Measurements from ENCODE around the gene TARBP2. TPM values are rescaled to one million over a fixed set of nuclear protein-coding genes. Genes with fewer than 3 reads are reported as not detected.
A peak's percentile ranks its signal among the peaks of the same experiment; 100 is the strongest.

Gene TARBP2
- total RNA-seq, 1 experiment from 2014 or later, result 80.5 TPM

DNA sequence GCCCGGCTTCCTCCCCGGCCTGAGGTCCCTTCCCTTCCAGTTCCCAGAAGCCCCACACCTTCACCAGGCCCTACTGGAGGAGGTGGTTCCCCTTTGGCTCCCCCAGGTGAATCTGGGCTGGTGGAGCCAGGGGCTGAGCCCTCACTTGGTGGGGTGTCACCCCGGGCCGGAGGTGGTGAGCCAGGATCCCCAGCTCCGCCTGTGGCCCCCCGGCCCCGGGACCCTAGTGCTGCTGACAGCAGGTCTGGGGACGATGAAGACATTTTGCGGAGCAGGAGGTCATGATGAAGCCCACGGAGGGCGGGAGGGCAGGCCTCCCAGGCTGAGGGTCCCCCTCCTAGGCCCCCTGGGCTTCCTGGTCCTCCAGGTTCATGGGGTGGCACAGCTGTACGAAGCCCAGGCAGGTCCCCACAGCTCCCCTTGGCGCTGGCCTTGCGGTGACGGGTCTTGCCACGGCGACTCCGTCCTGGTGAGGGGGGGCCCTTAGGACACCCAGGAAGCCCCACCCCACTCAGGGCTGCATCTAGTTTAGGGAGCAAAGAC is 18.4 kb upstream of the TARBP2 start:
- peaks cover 34% of the 10 kb centered on the region for H3K36me3 ChIP-seq (replicated peaks; ENCODE audit: control insufficient read depth, insufficient read depth, low read length)
- peak; percentile 60 for DNase-seq
- no peaks in the 10 kb centered on the region for H3K27me3 ChIP-seq (ENCODE audit: control insufficient read depth, insufficient read depth, low read length)
- H3K4me3 ChIP-seq (ENCODE audit: insufficient read depth, low read depth, low read length), result no peak overlapping the region

DNA sequence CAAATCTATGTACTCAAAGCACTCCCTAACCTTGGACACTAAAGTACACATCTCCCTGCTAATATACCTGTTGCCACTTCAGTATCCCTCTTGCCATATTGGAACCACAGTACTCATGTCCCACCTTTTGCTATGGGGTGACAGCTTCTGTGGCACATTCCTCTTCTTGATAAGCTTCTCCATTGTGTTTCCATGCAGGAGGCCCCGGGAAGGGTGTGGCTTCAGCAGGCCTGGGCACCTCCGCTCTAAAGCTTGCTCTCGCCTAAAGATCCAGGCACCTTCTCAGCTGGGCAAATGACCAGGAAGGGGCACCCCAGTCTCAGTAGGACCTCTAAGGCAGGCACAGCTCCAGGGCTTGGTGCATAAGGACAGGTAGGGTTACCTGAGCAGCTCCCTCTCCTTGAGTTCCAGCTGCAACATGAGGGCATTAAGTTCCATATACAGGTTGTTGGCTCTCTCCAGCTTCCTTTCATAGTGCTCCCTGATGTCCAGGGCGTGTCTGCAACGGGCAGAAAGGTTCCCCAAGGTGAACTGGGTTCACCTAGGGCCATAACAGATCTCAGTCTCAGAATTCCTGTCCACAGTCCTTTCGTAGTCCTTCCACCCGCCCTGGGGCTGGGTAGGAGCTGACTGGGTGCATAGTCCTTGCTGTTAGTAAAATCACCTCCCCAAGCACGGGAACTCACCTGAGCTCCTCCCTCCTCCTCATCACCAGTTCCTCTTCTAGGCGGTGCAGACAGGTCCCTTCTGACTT is 17.7 kb upstream of the TARBP2 start:
- Histone ChIP-seq H3K36me3 (replicated peaks; ENCODE audit: control insufficient read depth, insufficient read depth, low read length) (peaks cover 32% of the 10 kb centered on the region), H3K4me3 (ENCODE audit: insufficient read depth, low read depth, low read length) (no peak overlapping the region), H3K27me3 (ENCODE audit: control insufficient read depth, insufficient read depth, low read length) (no peaks in the 10 kb centered on the region)
- DNase-seq, result peak; percentile 59

DNA sequence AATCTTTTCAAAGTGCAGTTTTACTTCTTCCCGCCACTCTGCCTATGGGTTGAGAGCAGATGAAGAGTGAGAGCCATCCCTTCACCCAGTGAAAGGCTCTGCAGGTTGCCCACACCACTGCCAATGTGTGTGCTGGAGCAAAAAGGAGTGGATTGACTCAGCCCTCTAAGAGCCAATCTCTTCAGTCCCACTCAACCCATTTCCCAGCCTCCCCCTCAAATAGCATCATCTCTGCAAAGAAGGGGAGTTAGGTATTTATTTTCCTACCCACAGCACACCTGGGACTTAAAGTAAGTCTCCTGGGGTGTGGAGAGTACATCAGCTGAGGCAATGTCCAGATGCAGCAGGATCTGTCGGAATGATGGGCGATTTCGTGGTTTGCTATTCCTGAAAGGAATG is 17.1 kb upstream of the TARBP2 start:
- Histone ChIP-seq H3K27me3 (ENCODE audit: control insufficient read depth, insufficient read depth, low read length) (no peaks in the 10 kb centered on the region), H3K36me3 (replicated peaks; ENCODE audit: control insufficient read depth, insufficient read depth, low read length) (peaks cover 29% of the 10 kb centered on the region), H3K4me3 (ENCODE audit: insufficient read depth, low read depth, low read length) (no peak overlapping the region)
- no peak for DNase-seq

DNA sequence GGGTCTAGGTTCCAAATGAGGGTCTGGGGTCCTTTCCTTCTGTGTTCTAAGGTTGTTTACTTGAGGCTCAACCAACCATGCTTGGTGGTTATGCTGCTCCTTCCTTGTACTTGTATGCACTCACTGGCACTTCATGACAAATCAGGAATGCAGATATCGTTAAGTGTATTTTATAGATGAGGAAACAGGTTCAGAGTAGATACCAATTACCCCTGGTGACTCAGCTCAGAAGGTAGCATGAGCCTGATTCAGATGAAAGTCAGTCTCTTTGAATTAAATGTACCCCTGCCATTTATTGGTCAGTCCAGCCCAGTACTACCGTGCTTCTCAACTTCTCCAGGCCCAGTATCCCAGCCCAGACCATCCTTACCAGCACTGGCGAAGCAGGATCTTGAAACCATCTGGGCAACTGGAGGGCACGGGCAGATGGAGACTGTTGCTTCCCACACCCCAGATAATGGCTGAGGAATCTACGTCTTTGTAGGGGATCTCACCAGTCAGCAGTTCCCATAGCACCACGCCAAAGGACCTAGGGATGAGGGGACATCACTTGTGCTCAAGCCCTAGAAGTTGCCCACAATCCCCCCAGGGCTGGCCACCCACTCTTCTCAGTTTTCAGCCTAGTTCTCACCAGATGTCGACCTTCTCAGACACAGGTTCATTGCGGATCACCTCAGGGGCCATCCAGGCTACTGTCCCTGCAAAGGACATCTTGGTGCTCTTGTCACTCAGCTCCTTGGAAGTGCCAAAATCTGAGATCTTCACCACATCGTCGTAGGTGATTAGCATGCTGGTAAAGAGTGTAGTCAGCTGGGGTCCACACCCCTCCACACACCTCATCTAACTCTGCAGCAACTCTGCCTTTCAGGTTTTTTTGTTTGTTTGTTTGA is 16.2 kb upstream of the TARBP2 start:
- Histone ChIP-seq H3K27me3 (ENCODE audit: control insufficient read depth, insufficient read depth, low read length) (no peaks in the 10 kb centered on the region), H3K36me3 (replicated peaks; ENCODE audit: control insufficient read depth, insufficient read depth, low read length) (peaks cover 25% of the 10 kb centered on the region), H3K4me3 (ENCODE audit: insufficient read depth, low read depth, low read length) (no peak overlapping the region)
- DNase-seq, result no peak

DNA sequence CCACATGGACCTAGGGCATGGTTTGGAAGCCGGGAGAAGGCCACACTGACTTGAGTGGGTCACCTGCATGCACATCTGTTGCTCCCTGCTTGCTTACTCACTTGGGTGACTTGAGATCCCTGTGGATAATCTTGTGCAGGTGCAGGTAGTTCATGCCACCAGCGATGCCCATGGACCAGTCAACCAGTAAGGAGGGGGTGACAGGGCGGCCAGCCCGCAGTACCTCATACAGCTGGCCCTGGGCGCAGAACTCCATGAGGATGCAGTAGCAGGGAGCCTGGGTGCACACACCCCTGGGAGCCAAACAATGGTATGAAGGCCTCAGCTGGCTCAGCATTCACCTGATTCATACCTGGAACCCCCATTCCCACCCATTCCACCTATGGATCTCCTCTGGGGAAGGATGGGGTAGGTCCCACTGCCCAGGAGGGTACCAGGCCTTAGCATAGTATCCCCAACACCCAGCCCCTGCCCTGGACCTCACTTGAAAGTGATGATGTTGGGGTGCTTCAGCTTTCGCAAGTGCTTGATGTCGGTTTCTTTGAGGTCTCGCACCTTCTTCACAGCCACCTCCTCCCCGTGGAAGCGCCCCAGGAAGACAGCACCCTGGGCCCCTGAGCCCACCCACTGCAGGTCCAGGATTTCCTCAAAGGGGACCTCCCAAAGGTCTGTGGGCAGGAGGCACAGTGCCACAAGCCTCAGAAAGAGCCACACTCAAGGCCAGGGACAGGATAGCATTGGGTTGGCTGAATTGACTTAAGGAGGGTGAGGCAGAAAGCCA is 14.9 kb upstream of the TARBP2 start:
- Histone ChIP-seq H3K27me3 (ENCODE audit: control insufficient read depth, insufficient read depth, low read length) (no peaks in the 10 kb centered on the region), H3K36me3 (replicated peaks; ENCODE audit: control insufficient read depth, insufficient read depth, low read length) (peaks cover 22% of the 10 kb centered on the region), H3K4me3 (ENCODE audit: insufficient read depth, low read depth, low read length) (no peak overlapping the region)
- DNase-seq, result no peak

DNA sequence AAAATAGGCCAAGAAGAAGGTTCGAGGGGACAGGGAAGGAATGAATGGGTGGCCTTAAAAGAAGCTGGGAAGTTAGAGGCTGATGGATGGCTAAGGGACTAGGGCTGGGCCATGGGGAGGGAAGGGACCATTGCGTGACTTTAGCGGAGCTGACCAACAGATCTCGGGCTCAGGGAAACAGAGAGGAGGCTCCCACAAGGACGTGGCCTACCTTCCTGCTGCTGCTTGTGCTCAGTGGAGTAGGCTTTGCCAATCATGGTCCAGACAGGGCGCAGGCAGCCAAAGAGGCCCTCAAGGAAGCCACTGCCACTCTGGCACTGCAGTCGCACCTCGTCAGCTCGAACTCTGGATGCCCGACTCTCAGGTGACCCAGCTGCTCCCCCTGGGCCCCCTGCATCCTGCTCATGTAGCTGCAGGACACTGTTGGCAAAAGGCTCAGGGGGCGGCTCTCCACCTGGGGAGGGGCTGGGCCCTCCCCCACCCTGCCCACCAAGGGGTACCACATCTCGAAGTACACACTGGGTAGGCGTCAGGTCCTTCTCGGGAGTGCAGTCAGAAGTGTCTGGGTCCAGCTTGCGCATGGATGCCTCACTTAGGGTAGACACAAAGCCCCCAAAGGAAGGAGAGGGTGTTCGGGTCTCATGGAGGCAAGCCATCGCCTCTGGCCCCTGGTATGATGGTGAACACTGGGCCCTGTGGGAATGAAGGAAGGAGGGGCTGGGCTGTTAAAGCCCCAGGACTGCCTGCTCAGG is 14.2 kb upstream of the TARBP2 start:
- no peak for DNase-seq
- H3K27me3 ChIP-seq (ENCODE audit: control insufficient read depth, insufficient read depth, low read length), result no peaks in the 10 kb centered on the region
- no peak overlapping the region for H3K4me3 ChIP-seq (ENCODE audit: insufficient read depth, low read depth, low read length)
- H3K36me3 ChIP-seq (replicated peaks; ENCODE audit: control insufficient read depth, insufficient read depth, low read length), result peaks cover 22% of the 10 kb centered on the region

DNA sequence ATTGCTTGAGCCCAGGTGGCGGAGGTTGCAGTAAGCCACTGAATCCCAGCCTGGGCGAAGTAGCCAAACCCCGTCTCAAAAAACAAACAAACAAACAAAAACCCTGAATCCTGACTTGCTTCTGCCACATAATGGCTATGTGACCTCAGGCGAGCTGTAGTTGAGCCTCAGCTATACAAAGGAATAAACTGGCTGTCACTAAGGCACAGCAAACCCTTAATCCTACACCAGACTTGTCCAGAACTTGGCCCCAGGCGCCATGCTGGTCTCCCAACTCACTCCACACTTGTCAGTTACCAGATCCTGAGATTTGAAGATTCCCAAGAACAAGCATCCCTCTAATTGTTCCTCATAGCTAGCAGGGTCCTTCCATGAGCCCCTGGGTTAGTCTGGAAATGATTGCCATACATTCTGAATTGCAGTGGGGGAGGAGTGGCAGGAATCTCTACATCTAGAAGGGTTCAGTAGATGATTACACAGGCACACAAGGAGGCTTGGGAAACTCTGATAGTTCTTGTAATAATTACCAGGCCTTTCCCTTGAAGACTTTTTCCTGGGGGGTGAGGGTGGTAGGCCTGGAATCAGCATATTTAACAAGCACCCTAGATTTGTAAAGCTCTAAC is 11.7 kb upstream of the TARBP2 start:
- no peak overlapping the region for H3K4me3 ChIP-seq (ENCODE audit: insufficient read depth, low read depth, low read length)
- no peaks in the 10 kb centered on the region for H3K27me3 ChIP-seq (ENCODE audit: control insufficient read depth, insufficient read depth, low read length)
- no peak for DNase-seq
- peaks cover 11% of the 10 kb centered on the region for H3K36me3 ChIP-seq (replicated peaks; ENCODE audit: control insufficient read depth, insufficient read depth, low read length)

DNA sequence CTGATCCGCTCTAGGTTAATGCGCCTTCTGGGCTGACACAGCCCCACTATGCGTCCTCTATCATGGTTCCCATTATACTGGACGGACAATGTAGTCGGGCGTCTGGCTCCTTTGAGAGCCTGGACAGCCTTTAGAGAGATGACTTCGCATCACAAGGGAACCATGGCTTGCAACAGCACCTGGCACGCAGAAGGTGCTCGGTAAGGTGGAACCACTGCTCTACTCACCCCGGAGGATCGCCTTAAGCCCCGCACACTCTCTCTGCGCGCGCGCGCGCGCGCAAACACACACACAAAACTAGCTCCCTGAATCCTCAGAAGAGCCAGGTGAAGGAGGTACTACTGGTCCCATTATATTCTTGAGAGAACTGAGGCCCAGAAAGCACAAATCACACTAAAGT is 8.9 kb upstream of the TARBP2 start:
- Histone ChIP-seq H3K36me3 (replicated peaks; ENCODE audit: control insufficient read depth, insufficient read depth, low read length) (no peaks in the 10 kb centered on the region; the same call in none of the 2 replicates), H3K4me3 (ENCODE audit: insufficient read depth, low read depth, low read length) (peak overlapping the region; percentile 48), H3K27me3 (ENCODE audit: control insufficient read depth, insufficient read depth, low read length) (no peaks in the 10 kb centered on the region)
- peak; percentile 64 for DNase-seq

DNA sequence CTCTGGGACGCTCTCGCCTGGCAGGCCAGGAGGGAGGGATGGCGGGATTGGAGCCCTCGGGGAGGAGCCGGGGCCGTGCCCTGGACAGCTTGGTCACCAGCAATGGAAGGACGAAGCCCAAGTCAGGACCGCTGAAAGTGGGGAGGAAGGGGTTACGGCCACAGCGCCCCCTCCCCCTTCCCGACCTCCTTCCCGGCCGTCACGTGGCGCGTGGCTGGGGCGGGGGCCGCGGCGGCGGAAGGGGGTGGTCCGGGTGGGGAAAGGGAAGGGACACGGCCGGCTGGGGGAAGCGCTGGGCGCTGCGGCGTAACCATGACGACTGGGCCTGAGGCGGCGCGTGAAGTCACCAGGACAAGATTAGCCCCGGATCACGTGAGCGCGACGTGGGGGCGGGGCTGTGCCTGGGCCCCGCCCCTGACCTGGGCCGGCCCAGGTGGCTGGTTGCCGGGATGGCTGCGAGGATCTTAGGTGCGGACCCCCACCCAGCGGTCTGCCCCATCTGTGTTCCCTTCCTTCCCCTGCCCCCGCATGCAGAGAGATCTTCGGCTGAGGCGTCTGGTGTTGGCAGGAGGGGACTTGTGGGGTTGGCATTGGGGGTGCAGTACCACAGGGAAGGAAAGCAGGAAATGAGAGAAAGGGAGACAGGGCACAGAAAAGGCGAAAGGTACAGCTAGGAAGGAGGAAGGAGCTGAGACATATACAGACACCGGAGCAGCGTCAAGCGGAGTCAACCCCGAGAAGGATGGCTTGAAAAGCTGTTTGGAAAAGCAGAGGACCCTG is 8.1 kb upstream of the TARBP2 start:
- DNase-seq, result peak; percentile 97
- H3K4me3 ChIP-seq (ENCODE audit: insufficient read depth, low read depth, low read length), result peak overlapping the region; percentile 48
- no peaks in the 10 kb centered on the region for H3K27me3 ChIP-seq (ENCODE audit: control insufficient read depth, insufficient read depth, low read length)
- no peaks in the 10 kb centered on the region; the same call in none of the 2 replicates for H3K36me3 ChIP-seq (replicated peaks; ENCODE audit: control insufficient read depth, insufficient read depth, low read length)

DNA sequence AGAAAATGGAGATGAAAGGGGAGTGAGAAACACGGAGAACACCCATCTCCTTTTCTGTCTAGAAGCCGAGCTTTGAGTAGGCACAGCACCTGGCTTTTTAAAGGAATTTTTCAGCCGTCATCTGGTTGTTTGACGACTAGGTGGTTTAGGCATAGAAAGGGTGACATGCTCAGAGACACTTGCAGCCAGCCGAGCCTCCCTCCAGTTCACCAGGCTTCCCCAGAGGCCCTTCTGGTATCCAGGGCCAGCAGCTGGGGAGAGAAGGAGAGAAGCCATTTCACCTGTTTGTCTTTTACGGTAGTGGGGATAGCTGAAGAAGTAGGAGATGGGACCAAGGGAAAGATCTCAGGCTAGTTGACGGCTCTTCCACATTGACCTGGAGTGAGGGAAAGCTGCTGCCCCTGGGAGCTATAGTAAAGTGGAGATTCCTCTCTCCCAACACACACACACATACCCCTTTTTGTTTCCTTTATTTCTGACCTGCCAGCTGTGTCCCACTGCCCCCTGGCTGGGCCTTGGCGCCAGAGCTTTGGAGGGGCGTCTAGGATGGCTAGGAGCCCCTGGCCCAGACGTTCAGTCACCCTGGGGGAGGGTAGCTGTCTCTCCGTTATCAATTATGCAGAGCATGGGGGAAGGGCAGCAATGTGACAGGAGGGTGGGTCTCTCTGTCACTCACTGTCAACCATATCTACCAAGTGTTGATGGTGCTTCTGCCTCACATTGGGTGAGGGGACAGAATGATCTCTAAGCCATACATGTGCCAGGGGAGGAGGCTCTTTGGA is 7.3 kb upstream of the TARBP2 start:
- no peaks in the 10 kb centered on the region for H3K27me3 ChIP-seq (ENCODE audit: control insufficient read depth, insufficient read depth, low read length)
- H3K36me3 ChIP-seq (replicated peaks; ENCODE audit: control insufficient read depth, insufficient read depth, low read length), result no peaks in the 10 kb centered on the region; the same call in 1 of the 2 replicates
- H3K4me3 ChIP-seq (ENCODE audit: insufficient read depth, low read depth, low read length), result peak overlapping the region; percentile 48
- DNase-seq, result no peak

DNA sequence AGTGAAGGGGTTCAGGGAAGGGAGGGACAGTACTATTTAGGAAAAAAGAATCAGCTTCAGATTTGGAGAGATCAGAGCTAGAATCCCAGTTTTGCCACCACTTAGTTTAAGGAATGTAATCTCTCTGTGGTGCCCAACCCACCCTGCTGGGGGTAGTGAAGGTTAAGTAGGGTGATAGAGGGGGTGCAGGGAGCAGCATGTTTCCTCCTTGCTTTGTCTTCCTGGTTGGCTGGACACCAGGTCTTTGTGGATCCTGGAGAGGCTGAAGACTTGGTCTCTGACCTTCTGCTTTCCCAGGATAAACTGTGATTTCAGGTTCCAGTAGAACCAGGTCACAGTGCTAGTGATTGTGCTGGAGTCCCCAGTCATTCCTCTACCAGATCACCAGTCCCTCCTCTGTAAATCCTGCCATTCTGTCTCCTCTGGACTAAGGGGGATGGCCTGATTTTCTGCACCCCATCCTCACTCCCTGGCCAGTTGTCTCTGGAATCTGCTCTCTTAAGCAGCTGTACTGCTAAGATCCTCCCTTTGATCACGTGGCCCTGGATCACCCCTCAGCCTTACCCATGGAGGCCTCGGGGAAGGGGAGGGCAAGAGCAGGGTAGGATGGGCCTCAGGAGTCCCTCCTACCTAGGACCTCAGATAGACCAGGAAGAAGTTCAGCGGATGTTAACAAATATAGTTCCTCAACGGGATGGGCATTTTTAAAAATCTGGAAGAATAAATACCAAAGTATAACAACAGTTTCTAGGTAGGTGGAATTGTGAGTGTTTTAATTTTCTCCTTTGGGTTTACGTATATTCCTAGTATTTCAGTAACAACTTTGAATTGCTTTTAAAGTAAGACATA is 5.0 kb upstream of the TARBP2 start:
- no peaks in the 10 kb centered on the region for H3K27me3 ChIP-seq (ENCODE audit: control insufficient read depth, insufficient read depth, low read length)
- H3K4me3 ChIP-seq (ENCODE audit: insufficient read depth, low read depth, low read length), result no peak overlapping the region
- peak; percentile 76 for DNase-seq
- H3K36me3 ChIP-seq (replicated peaks; ENCODE audit: control insufficient read depth, insufficient read depth, low read length), result no peaks in the 10 kb centered on the region; the same call in 1 of the 2 replicates

DNA sequence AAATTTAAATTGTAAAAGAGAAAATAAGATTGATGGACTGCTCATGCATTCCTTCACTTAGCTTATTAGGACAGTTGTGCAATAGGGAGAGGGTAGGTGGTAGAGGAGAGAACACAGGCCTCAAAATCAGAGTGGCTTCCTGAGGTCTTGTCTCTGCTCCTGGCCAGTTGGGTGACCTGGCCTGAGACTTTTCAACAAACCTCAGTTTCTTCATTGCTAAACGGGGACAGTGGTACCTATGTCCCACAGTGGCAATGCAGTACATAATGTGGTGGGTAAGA is 4.4 kb upstream of the TARBP2 start:
- DNase-seq, result no peak
- Histone ChIP-seq H3K36me3 (replicated peaks; ENCODE audit: control insufficient read depth, insufficient read depth, low read length) (no peaks in the 10 kb centered on the region; the same call in 1 of the 2 replicates), H3K4me3 (ENCODE audit: insufficient read depth, low read depth, low read length) (no peak overlapping the region), H3K27me3 (ENCODE audit: control insufficient read depth, insufficient read depth, low read length) (no peaks in the 10 kb centered on the region)

All from H7 (cell line).